Caco-2 (cell line): ENCODE measurements around the gene TAS1R2. TPM values are rescaled to one million over a fixed set of nuclear protein-coding genes. Genes with fewer than 3 reads are reported as not detected.

ENCODE experiments used
- BruUV-seq: library from RNA; stranded (reverse); fragments of 400-500 nt; replicated peaks from 2 replicates; lab custom pipeline; 2021; lab: Mats Ljungman, UMichigan
- CTCF ChIA-PET: fragments of 300-600 bp; sonication (Branson Sonifier 250); formaldehyde crosslinking; loops from one replicate; lab custom pipeline; 2022; ENCODE audit warnings: antibody characterized with exemption; lab: Charles Lee
- POLR2A ChIA-PET: fragments of 300-600 bp; sonication (Branson Sonifier 250); formaldehyde crosslinking; loops from one replicate; lab custom pipeline; 2022; ENCODE audit warnings: antibody characterized with exemption; lab: Charles Lee
- DNase-seq, 2 experiments: peaks; one replicate each; pipeline versions ENCODE4 v3.0.0 to v3.0.0-alpha.2; 2020 to 2022
- H3K27me3 ChIP-seq: replicated peaks from 2 replicates; pipeline ENCODE4 v1.6.0; 2011; ENCODE audit warnings: low read length; ENCODE audit not compliant: control insufficient read depth, insufficient read depth
- H3K36me3 ChIP-seq: 2 replicates; pipeline ENCODE4 v1.5.1; 2011; ENCODE audit warnings: low read length; ENCODE audit not compliant: control insufficient read depth, insufficient read depth
- H3K4me1 ChIP-seq: fragments of 250-450 bp; sonication (Bioruptor Pico); 2 replicates; pipeline ENCODE4 v1.5.1; 2020; ENCODE audit warnings: mild to moderate bottlenecking
- H3K4me3 ChIP-seq: 2 replicates; pipeline ENCODE4 v1.5.1; 2011; ENCODE audit warnings: low read depth, mild to moderate bottlenecking, control low read depth, low read length
- H3K9me3 ChIP-seq: fragments of 250-450 bp; sonication (Bioruptor Pico); 2 replicates; pipeline ENCODE4 v1.5.1; 2020; ENCODE audit warnings: mild to moderate bottlenecking, moderate library complexity
- H3K27ac Mint-ChIP-seq: one replicate; pipeline ENCODE4 v1.8.0; 2022; ENCODE audit warnings: mixed read lengths; ENCODE audit not compliant: unreplicated experiment
- H3K27me3 Mint-ChIP-seq: one replicate; pipeline ENCODE4 v1.8.0; 2022; ENCODE audit warnings: mixed read lengths; ENCODE audit not compliant: insufficient read depth, unreplicated experiment
- H3K36me3 Mint-ChIP-seq: one replicate; pipeline ENCODE4 v1.8.0; 2022; ENCODE audit warnings: mild to moderate bottlenecking, mixed read lengths; ENCODE audit not compliant: insufficient read depth, unreplicated experiment
- H3K4me1 Mint-ChIP-seq: one replicate; pipeline ENCODE4 v1.8.0; 2022; ENCODE audit warnings: low read depth, mixed read lengths; ENCODE audit not compliant: unreplicated experiment
- H3K4me3 Mint-ChIP-seq: one replicate; pipeline ENCODE4 v1.8.0; 2022; ENCODE audit warnings: mild to moderate bottlenecking, moderate library complexity, mixed read lengths; ENCODE audit not compliant: unreplicated experiment
- H3K9me3 Mint-ChIP-seq: one replicate; pipeline ENCODE4 v1.8.0; 2022; ENCODE audit warnings: mixed read lengths; ENCODE audit not compliant: unreplicated experiment
- CTCF ChIP-seq, 2 experiments: fragments of 200-600 bp in 1 of 2; IDR thresholded peaks; 1 replicate in 1 of 2; 2 replicates in 1 of 2; pipeline versions ENCODE4 v1.5.1 to v1.8.0; 2011 to 2022; ENCODE audit warnings: antibody characterized with exemption in 1 of 2, control low read depth in 1 of 2, inconsistent platforms in 1 of 2, low read depth in 1 of 2, low read length in 1 of 2, mild to moderate bottlenecking in 1 of 2, moderate library complexity in 1 of 2; ENCODE audit not compliant: insufficient read depth in 1 of 2, severe bottlenecking in 1 of 2, unreplicated experiment in 1 of 2
- intact Hi-C: fragments of 100-400 bp; cut with micrococcal nuclease; formaldehyde crosslinking; loops from one replicate; pipeline ENCODE4 v1.10.0; 2022; ENCODE audit not compliant: unreplicated experiment
- total RNA-seq: library from RNA; stranded (reverse); gene quantifications from 2 replicates; pipeline ENCODE4 v1.2.3, GENCODE V29; 2022

The TAS1R2 gene
- total RNA-seq, 1 experiment from 2014 or later, result not detected

- Mint-ChIP-seq H3K27me3 (peaks cover 26% of the 10 kb centered on the region), H3K4me3 (no peak overlapping the region)
These were observed 38.4 kb downstream of the TAS1R2 start for GRCh38 chr1:18820791-18821641.

DNA sequence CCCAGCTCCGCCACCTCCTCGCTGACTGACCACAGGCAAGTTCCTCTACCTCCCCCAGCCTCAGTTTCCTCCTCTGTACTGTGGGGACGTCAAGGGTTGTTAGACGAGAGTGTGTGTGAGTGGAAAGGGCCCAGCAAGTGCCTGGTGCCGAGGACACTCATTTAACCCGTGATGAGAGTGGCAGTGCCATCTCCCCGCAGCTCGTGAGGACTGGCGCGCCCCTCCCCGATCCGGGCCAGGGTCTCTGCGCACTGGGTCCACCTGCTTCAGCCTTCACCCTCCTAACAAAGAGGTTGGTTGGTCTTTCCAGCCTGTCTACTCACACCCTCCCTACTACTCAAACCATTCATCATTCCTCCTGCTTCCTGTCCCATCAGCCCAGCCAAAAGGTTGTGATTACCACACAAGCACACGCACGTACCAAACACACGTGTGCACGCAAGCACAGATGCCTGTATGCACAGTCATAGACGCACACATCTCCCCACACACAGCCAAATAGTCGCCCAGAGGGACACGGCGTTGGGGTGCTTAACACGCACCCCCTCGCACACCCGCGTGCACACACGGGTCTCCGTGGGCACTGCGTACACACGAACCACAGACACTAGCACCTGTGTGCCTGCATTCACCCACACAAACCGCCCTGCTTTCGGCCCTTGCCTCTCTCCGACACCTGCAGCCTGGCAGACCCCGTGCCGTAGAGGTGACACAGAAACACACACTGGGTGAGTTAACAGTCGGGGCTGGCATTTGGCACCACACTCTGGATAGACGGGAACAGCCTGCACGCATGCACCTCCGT is 39.3 kb downstream of the TAS1R2 start:
- no peak for TF ChIP-seq CTCF (IDR thresholded peaks at IDR 0.05; ENCODE audit: insufficient read depth in 1 of 2, low read depth in 1 of 2, low read length in 1 of 2, severe bottlenecking in 1 of 2, unreplicated experiment in 1 of 2)
- no peaks in the 10 kb centered on the region for H3K36me3 ChIP-seq
- Mint-ChIP-seq H3K36me3 (no peaks in the 10 kb centered on the region), H3K27ac (no peak overlapping the region), H3K4me3 (no peak overlapping the region), H3K9me3 (peaks cover under 1% of the 10 kb centered on the region), H3K27me3 (peaks cover 23% of the 10 kb centered on the region), H3K4me1 (no peaks in the 10 kb centered on the region)
- no peak for DNase-seq
- no peaks in the 10 kb centered on the region for H3K9me3 ChIP-seq
- H3K4me3 ChIP-seq, result no peak overlapping the region
- no peaks in the 10 kb centered on the region for H3K4me1 ChIP-seq
- no peaks in the 10 kb centered on the region; the same call in 1 of the 2 replicates for H3K27me3 ChIP-seq
- intact Hi-C loops, result loop anchor here (1.0 kb wide), 1 partner anchor 223 kb away; no protein-coding TSS in a partner anchor
- no TSS peak for BruUV-seq
- ChIA-PET CTCF (interaction anchor here (1.0 to 1.9 kb wide), 2 partner anchors 221 to 223 kb away, joined by 3 to 18 read pairs; no protein-coding TSS in a partner anchor), POLR2A (no interaction called here)

More at GRCh38 chr1:18820791-18821641, 38.4 kb downstream of the TAS1R2 start:
- peaks cover 9% of the 10 kb centered on the region for H3K9me3 Mint-ChIP-seq
- BruUV-seq, result no TSS peak
- DNase-seq, result peak; percentile 71 to 80
- intact Hi-C loops, result loop anchor here (1.0 kb wide), 1 partner anchor 224 kb away; no protein-coding TSS in a partner anchor
- no peak overlapping the region for H3K4me3 ChIP-seq
- H3K36me3 ChIP-seq, result no peaks in the 10 kb centered on the region
- no peaks in the 10 kb centered on the region; the same call in 1 of the 2 replicates for H3K27me3 ChIP-seq
- ChIA-PET POLR2A (no interaction called here), CTCF (interaction anchor here (1.0 to 1.9 kb wide), 2 partner anchors 222 to 224 kb away, joined by 3 to 18 read pairs; no protein-coding TSS in a partner anchor)
- no peaks in the 10 kb centered on the region for H3K9me3 ChIP-seq
- no peak overlapping the region for H3K27ac Mint-ChIP-seq
- H3K4me1 ChIP-seq, result no peaks in the 10 kb centered on the region
- no peaks in the 10 kb centered on the region for H3K36me3 Mint-ChIP-seq
- H3K4me1 Mint-ChIP-seq, result no peaks in the 10 kb centered on the region
- peak; percentile 84 to 85 for TF ChIP-seq CTCF (IDR thresholded peaks at IDR 0.05; ENCODE audit: insufficient read depth in 1 of 2, low read depth in 1 of 2, low read length in 1 of 2, severe bottlenecking in 1 of 2, unreplicated experiment in 1 of 2)

DNA sequence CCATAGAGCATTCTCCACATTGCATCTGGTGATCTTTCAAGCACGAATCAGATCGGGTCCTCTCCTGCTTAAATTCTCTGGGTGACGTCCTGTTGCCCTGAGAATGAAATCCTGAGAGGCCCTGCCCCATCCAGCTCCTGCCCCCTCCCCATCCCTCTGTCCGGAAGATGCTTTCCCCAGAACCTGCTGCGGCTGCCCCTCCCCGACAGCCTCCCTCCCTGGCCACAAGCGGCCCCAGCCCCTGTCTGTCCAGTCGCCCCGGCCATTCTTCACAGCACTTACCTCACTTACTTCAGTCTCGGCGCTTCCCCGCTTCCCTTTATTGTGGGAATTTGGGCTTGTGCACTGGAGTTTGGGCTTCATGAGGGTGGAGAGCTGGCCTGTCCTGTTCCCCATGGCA is 40.3 kb downstream of the TAS1R2 start:
- intact Hi-C loops, result no loop called here
- Histone ChIP-seq H3K4me1 (no peaks in the 10 kb centered on the region), H3K4me3 (no peak overlapping the region), H3K27me3 (no peaks in the 10 kb centered on the region; the same call in 1 of the 2 replicates), H3K36me3 (no peaks in the 10 kb centered on the region), H3K9me3 (no peaks in the 10 kb centered on the region)
- Mint-ChIP-seq H3K27ac (no peak overlapping the region), H3K4me3 (no peak overlapping the region), H3K4me1 (no peaks in the 10 kb centered on the region), H3K9me3 (no peaks in the 10 kb centered on the region), H3K27me3 (peaks cover 23% of the 10 kb centered on the region), H3K36me3 (no peaks in the 10 kb centered on the region)
- ChIA-PET POLR2A (no interaction called here), CTCF (interaction anchor here (1.7 kb wide), 1 partner anchor 222 kb away, joined by 8 read pairs; no protein-coding TSS in a partner anchor)
- no peak for TF ChIP-seq CTCF (IDR thresholded peaks at IDR 0.05; ENCODE audit: insufficient read depth in 1 of 2, low read depth in 1 of 2, low read length in 1 of 2, severe bottlenecking in 1 of 2, unreplicated experiment in 1 of 2)
- DNase-seq, result no peak
- no TSS peak for BruUV-seq
